Thyroid gland (tissue), 4 donors: ENCODE measurements around the gene CASP6.

ENCODE experiments used
- POLR2A ChIP-seq, 2 donors: fragments of 450-650 bp; IDR thresholded peaks; one replicate each; pipeline ENCODE4 v1.6.1; 2017; ENCODE audit warnings: antibody characterized with exemption in 2 of 2, mild to moderate bottlenecking in 2 of 2, moderate library complexity in 1 of 2
- TF ChIP-seq, protein P1 (sequence below), 6 experiments: fragments of 200-600 bp in 3 of 6; fragments of 450-650 bp in 3 of 6; sonication (generic) in 3 of 6; IDR thresholded peaks; one replicate each; pipeline ENCODE4 v1.5.1; 2016 to 2019; ENCODE audit warnings: antibody characterized with exemption in 6 of 6, mild to moderate bottlenecking in 2 of 6, inconsistent platforms in 1 of 6, moderate library complexity in 1 of 6

- TF ChIP-seq, protein P1, sequence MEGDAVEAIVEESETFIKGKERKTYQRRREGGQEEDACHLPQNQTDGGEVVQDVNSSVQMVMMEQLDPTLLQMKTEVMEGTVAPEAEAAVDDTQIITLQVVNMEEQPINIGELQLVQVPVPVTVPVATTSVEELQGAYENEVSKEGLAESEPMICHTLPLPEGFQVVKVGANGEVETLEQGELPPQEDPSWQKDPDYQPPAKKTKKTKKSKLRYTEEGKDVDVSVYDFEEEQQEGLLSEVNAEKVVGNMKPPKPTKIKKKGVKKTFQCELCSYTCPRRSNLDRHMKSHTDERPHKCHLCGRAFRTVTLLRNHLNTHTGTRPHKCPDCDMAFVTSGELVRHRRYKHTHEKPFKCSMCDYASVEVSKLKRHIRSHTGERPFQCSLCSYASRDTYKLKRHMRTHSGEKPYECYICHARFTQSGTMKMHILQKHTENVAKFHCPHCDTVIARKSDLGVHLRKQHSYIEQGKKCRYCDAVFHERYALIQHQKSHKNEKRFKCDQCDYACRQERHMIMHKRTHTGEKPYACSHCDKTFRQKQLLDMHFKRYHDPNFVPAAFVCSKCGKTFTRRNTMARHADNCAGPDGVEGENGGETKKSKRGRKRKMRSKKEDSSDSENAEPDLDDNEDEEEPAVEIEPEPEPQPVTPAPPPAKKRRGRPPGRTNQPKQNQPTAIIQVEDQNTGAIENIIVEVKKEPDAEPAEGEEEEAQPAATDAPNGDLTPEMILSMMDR (IDR thresholded peaks at IDR 0.05): no peak
- TF ChIP-seq POLR2A (IDR thresholded peaks at IDR 0.05): no peak
These were observed 5.7 kb upstream of the CASP6 start for GRCh38 chr4:109708990-109709389.
